GM18873 (cell line): ENCODE results near the gene MDFI.

Source experiments
- ATAC-seq: cut with Tn5 transposase; IDR thresholded peaks from one replicate; pipeline ENCODE4 v1.9.1; 2021; ENCODE audit warnings: mild to moderate bottlenecking, moderate library complexity, moderate number of reproducible peaks; ENCODE audit not compliant: unreplicated experiment, low FRiP score

Gene MDFI

GRCh38 chr6:41630946-41631345, 7.3 kb upstream of the MDFI start:
- ATAC-seq = no peak

DNA sequence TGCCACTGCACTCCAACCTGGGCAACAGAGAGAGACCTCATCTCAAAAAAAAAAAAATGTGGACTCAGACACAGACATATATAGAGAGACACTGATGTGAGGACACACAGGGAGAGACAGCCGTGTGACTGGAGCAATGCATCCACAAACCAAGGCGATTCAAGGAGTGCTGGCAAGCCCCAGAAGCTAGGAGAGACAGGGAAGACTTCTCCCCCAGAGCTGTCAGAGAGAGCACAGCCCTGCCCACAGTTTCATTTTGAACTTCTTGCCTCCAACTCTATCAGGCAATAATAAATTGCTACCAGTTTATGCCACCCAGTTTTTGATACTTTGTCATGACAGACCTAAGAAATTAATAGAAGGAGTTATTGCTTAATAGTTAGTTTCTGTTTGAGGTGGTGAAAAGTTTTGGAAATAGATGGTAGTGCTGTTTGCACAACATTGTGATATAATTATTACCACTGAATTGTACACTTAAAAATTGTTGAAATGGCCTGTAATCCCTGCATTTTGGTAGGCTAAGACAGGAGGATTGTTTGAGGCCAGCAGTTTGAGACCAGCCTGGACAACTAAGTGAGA, 5.1 kb upstream of the MDFI start:
- ATAC-seq = no peak

GRCh38 chr6:41634657-41635056, 3.6 kb upstream of the MDFI start:
- ATAC-seq = no peak

DNA sequence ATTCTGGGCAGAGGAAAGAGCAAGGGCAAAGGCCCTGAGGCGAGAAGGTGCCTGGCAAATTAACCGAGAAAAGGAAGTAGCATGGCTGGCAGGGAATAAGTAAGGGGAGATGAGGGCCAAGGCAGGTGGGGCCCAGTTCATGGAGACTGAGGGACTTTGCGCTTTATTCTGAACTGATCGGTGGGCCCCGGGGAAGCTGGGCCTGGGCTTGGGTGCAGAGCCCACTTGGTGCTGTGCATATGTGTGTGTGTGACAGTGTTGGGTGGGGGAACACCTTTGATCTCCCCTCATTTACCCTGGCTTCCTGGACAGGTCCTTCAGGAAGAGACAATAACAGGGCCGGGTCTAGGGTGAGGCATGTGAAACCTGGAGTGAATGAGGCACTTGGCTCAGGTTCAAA, 2.9 kb upstream of the MDFI start:
- ATAC-seq = no peak

- ATAC-seq = no peak
Observed at GRCh38 chr6:41636833-41637193, 1.5 kb upstream of the MDFI start.

DNA sequence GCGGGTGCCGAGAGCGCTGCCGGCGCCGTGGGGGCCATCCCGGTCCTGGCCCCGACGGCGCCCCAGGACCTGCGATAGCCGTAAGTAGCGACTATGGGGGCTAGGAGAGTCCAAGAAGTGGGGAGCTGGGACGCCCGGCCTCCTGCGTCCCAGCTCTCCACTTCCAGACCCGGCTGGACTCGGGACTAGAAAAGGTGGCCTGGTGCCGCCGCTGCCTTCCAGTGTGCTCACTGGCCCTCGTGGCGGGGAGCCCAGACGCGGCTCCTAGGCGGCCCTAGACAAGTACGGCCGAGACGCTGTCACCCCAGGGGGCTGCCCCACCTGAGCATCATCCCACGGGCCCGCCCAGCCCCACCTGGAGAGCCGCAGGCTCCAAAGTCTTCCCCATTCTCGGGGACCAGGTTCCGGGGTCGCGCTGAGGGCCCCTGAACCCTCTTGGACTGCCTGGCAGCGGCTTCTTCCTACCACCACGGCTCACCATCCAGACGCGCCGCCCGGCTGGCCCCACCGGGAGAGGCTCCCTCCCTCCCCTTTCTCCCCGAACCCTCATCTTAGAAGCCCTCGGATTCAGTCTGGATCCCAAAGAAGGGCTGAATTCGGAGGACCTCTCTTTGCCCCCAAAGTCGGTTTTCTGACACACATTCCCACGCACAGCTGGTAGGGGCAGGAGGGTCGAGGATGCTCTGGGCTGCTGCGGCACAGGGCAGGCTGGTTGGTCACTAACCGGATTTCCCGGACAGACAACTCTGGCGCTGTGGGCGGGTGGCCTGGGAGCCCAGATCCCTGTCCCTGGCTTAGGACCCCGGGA, 870 bp upstream of the MDFI start:
- no peak for ATAC-seq

DNA sequence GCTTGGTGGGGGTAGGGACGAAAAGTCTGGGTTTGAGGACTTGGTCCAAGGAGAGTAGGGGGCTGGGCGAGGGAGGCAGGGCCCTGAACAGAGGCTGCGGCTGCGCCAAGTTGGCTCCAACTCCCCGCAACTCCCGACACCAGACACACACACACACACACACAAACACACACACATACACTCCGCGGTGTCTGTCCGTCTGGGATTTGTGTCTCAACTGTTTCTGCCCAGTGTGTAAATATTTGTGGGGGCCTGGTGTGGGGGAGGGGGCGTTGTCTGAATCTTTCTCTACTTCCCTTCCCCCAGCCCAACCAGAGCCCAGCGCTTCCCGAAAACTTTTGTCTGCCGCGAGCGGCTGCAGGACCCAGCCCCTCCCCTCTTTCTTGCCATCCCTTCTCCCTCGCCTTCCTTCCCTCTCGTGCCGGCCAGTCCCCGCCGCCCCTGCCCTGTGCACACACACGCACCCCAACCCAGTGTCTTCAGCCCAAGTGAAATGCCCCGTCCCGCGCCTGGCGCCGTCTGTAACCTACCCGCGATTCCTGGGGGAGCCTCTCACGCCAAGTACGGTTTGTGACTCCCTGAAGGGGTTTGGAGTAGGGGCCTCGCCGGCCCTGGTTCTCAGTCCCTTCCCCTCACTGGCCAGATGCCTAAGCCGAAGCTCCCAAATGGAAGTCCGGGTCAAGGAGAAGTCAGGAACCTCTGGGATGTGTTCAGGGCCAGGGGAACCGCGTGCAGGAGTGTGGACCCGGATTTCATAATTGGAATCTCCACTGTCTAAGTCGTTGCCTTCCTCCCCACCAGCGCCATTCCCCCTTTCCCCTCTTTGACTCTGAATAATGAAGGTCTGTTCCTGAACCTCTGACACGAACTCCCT, 904 bp downstream of the MDFI start:
- no peak for ATAC-seq

DNA sequence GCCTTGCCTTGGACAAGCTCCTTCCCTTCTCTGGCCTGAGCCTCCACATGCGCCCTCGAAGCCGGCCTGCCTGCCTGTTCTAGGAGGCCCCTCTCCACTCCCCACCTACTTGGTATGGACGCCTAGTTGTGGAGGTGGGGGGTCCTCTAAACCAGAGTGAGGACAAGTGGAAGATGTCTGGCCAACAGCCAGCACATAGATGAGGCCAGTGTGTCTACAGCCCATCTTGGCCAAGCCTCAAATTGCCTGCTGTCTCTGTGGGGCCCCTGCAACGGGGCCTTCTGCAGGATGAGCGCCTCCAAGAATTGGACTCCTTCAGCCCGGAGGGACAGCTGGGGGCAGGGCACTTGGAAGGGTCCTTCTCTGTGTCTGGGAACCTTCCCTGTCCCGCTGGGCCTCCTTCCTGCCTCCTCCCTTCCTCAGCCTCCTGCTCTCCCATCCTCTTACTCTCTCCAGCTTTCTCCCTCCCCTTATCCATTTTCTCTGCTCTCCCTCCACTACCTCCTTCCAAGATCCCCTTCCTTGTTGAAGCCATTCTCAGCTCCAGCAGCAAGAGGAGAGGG, 1.6 kb downstream of the MDFI start:
- no peak for ATAC-seq

GRCh38 chr6:41640426-41640825, 2.2 kb downstream of the MDFI start:
- no peak for ATAC-seq

DNA sequence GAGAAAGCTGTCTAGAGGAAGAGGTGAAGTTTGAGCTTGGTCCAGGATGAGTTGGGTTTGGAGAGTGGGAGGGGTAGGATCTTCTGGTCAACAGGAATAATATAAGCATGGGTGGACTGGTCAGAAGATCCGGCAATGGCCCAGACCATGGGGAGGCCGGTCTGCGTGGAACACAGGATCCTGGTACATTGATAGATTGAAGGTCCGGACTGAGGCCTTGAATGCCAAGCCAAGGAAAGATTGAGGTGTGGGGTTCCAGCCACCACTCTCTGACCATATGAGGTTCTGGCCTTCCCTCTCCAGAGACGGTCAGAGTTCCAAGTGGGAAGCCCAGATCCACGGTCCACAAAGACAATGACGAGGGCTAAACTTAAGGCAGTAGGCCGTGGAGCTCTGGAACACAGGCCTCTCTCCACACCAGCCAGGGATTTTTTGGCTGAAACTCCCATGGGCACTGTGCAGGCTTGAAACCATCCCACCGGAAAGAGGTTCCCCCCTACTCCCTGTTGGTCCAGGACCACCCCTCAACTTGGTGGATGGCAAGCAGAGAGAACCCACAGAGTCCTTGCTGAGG, 3.2 kb downstream of the MDFI start:
- no peak for ATAC-seq

DNA sequence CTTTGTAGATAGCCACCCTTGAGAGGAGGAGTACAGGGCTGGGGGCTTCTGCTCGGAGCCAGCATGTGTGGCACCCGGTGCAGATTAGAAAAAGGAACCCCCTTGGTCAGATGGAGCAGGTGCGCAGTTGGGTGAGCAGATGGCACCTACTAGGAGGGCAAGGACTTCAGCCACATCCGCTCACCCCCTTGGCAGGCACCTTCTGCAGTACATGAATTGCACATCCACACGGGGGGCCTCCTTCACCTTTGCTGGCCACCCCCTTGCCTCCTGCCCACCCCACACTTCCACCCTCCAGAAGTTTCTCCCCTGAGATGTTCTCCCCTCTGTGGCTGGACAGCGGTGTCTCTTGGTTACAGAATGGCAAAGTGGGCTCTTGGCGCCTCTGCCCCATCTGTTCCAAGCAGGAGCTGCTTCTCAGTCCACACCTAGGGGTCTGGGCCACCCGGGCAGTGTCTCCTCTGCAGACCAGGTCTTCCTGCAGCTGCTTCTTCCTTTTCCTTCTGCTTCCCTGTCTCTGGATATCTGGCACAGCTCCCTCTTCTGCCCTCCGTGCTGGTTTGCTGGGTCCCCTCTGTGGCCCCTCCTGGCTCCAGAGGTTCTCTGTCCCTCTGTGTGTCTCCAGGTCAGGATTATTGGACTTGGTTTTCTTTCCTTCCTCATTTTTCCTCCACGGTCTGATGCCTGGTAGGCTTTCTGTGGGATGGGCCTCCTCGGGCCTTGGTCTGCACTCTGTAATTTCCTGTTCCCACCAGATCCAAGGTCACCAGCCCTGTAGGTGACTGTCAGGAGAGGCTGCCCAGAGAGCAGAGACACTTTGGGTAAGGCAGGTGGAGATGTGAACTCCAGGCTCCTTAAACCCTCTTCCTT, 4.1 kb downstream of the MDFI start:
- no peak for ATAC-seq

- no peak for ATAC-seq
Observed at GRCh38 chr6:41642960-41643898, 5.0 kb downstream of the MDFI start.

DNA sequence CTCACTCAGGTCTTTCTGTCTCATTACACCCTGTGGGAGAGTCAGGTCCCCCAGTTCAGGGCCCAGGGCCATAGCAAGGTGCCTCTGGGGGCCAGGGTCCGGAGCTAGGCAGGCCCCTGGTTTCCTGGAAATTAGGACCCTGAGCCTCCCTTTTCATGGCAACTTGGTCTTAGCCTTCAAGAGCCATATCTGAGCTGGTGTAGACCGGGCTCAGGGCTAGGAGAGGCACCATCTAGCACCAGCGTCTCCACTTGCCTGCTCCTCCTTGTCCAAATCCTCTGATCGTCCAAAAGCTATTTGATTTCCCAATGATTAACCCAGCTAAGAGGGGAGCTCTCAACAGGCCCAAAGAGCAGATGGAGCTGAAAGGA, 5.6 kb downstream of the MDFI start:
- no peak for ATAC-seq

DNA sequence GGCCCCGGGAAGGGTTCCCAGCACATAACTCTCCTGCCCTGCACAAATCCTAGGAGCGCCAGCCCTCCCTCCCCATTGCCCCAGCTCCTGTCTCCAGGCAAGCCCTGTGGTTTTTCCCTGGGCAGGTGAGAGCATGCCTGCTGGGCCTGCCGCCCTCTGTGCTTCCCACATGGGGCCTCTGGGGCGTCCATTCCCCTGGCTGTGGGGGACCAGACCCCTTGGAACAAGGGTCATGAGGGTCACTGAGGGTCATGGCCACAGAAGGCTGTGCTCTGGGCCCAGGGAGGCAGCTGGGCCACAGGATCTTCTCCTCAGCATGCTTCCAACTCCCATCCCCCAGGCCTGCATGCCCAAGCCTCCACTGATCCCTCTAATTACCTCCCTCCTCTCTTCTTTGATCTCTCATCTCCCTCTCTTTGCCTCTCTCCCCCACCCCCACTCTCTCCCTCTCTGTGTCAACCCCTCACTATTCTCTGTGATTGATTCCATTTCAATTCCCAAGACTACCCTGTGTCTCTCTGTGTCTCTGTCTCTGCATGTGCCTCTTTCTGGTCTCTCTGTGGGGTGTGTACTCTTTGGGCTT, 6.1 kb downstream of the MDFI start:
- no peak for ATAC-seq

GRCh38 chr6:41645007-41645618, 6.8 kb downstream of the MDFI start:
- no peak for ATAC-seq

DNA sequence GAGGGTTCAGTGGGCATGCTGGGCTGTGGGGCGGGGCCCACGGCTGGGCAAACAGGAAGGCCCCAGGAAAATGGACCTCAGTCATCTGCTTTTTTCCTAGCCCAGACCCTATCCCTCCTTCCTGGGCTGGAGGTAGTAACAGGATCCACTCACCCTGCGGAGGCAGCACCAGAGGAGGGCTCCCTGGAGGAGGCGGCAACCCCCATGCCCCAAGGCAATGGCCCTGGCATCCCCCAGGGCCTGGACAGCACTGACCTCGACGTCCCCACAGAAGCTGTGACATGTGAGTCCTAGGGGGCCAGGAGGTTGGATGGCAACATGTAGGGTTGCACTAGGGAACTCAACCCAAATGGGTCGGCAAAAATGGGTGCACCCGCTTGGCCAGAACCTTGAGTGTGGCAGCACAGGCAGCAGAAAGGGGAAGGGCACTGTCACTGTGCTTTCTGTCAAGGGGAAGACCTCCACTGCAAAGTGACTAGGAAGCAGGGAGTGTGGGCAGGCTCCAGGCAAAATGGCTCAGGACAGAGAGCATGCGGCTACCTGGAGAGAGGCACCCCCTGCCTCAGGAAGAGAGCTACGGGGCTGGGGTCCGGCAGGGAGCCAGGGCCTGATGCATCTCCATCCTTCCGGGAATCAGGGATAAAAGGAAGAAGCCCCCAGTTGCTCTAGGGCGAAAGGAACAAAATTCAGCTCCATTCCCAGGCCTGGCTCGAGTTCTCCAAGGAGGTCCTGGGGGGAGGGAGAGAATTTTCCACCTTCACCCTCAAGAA, 7.9 kb downstream of the MDFI start:
- no peak for ATAC-seq

DNA sequence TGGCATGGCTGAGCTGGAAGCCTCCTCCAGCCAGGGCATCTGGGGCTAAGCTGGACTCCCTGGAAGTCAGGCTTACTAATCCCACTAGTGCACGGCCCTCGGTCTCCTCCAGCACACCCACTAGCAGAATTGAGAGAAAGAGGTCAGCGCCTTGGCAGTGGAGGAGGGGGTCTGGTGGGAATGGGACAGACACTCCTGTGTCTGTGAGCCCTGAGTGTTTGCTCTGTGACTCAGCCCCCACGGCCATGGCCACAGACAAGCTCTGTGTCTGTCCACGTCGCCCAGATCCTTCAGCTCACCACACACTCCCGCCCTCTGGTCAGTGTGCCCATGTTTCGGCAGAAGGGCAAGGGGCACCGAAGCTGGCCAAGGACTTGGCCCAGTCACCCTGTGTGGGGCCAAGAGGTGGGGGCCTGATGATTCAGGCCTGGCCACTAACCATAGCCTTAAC, 8.8 kb downstream of the MDFI start:
- ATAC-seq = no peak
